ENCODE data around the gene CNTN5.
"Not testable (repeated sequence)": the region's sequence is repeated elsewhere in the genome, so short reads cannot be mapped to it uniquely, and the experiment has no call there.

Gene CNTN5

GRCh38 chr11:99271527-99271926, 250.8 kb downstream of the CNTN5 start:
- no peak overlapping the region for H3K4me3 ChIP-seq (ENCODE audit: low read length)
- TF ChIP-seq ZNF274 (IDR thresholded peaks at IDR 0.05; ENCODE audit: low read depth, low read length) = no peak

- no peak for TF ChIP-seq ZNF274 (IDR thresholded peaks at IDR 0.05; ENCODE audit: low read depth, low read length)
- no peak overlapping the region for H3K4me3 ChIP-seq (ENCODE audit: low read length)
These were observed 254.8 kb downstream of the CNTN5 start for GRCh38 chr11:99275521-99275920.

- TF ChIP-seq ZNF274 (IDR thresholded peaks at IDR 0.05; ENCODE audit: low read depth, low read length) = no peak
- no peak overlapping the region for H3K4me3 ChIP-seq (ENCODE audit: low read length)
These were observed 256.5 kb downstream of the CNTN5 start for GRCh38 chr11:99277281-99277680.

- no peak overlapping the region for H3K4me3 ChIP-seq (ENCODE audit: low read length)
- TF ChIP-seq ZNF274 (IDR thresholded peaks at IDR 0.05; ENCODE audit: low read depth, low read length) = no peak
These were observed 258.5 kb downstream of the CNTN5 start for GRCh38 chr11:99279266-99279665.

- no peak overlapping the region for H3K4me3 ChIP-seq (ENCODE audit: low read length)
- no peak for TF ChIP-seq ZNF274 (IDR thresholded peaks at IDR 0.05; ENCODE audit: low read depth, low read length)
These were observed 260.6 kb downstream of the CNTN5 start for GRCh38 chr11:99281331-99281730.

GRCh38 chr11:99297925-99298324, 277.2 kb downstream of the CNTN5 start:
- H3K4me3 ChIP-seq (ENCODE audit: low read length) = not testable (repeated sequence)

GRCh38 chr11:99307510-99308088, 286.9 kb downstream of the CNTN5 start:
- TF ChIP-seq ZNF274 (IDR thresholded peaks at IDR 0.05; ENCODE audit: low read depth, low read length) = no peak
- H3K4me3 ChIP-seq (ENCODE audit: low read length) = no peak overlapping the region

- no peak overlapping the region for H3K4me3 ChIP-seq (ENCODE audit: low read length)
- TF ChIP-seq ZNF274 (IDR thresholded peaks at IDR 0.05; ENCODE audit: low read depth, low read length) = no peak
These were observed 291.1 kb downstream of the CNTN5 start for GRCh38 chr11:99311870-99312269.

- no peak overlapping the region for H3K4me3 ChIP-seq (ENCODE audit: low read length)
- no peak for TF ChIP-seq ZNF274 (IDR thresholded peaks at IDR 0.05; ENCODE audit: low read depth, low read length)
These were observed 296.2 kb downstream of the CNTN5 start for GRCh38 chr11:99316776-99317520.

GRCh38 chr11:99320769-99321290, 300.1 kb downstream of the CNTN5 start:
- no peak overlapping the region for H3K4me3 ChIP-seq (ENCODE audit: low read length)

GRCh38 chr11:99325847-99326246, 305.1 kb downstream of the CNTN5 start:
- no peak overlapping the region for H3K4me3 ChIP-seq (ENCODE audit: low read length)

More at GRCh38 chr11:99320769-99321290, 300.1 kb downstream of the CNTN5 start:
- TF ChIP-seq ZNF274 (IDR thresholded peaks at IDR 0.05; ENCODE audit: low read depth, low read length) = no peak

GRCh38 chr11:99327066-99327465, 306.3 kb downstream of the CNTN5 start:
- H3K4me3 ChIP-seq (ENCODE audit: low read length) = no peak overlapping the region
- no peak for TF ChIP-seq ZNF274 (IDR thresholded peaks at IDR 0.05; ENCODE audit: low read depth, low read length)

More at GRCh38 chr11:99325847-99326246, 305.1 kb downstream of the CNTN5 start:
- TF ChIP-seq ZNF274 (IDR thresholded peaks at IDR 0.05; ENCODE audit: low read depth, low read length) = no peak

- no peak overlapping the region for H3K4me3 ChIP-seq (ENCODE audit: low read length)
- TF ChIP-seq ZNF274 (IDR thresholded peaks at IDR 0.05; ENCODE audit: low read depth, low read length) = no peak
These were observed 306.8 kb downstream of the CNTN5 start for GRCh38 chr11:99327527-99327926.

GRCh38 chr11:99333621-99334020, 312.9 kb downstream of the CNTN5 start:
- H3K4me3 ChIP-seq (ENCODE audit: low read length) = no peak overlapping the region
- no peak for TF ChIP-seq ZNF274 (IDR thresholded peaks at IDR 0.05; ENCODE audit: low read depth, low read length)

GRCh38 chr11:99343117-99343516, 322.4 kb downstream of the CNTN5 start:
- no peak overlapping the region for H3K4me3 ChIP-seq (ENCODE audit: low read length)
- TF ChIP-seq ZNF274 (IDR thresholded peaks at IDR 0.05; ENCODE audit: low read depth, low read length) = no peak
